K562 (cell line): ENCODE results near the gene SORCS2. TPM values are rescaled to one million over a fixed set of nuclear protein-coding genes. Genes with fewer than 3 reads are reported as not detected.

ENCODE experiments used
- ATAC-seq: fragments of 200-7000 bp; cut with Tn5 transposase; 3 replicates; pipeline ENCODE4 v1.9.1; 2020; ENCODE audit warnings: moderate library complexity
- BruUV-seq: library from RNA; stranded (reverse); fragments of 400-500 nt; replicated peaks from 2 replicates; lab custom pipeline; 2021; lab: Mats Ljungman, UMichigan
- CTCF ChIA-PET: fragments of 300-600 bp; formaldehyde crosslinking; extraction: SDS; loops from one replicate; lab custom pipeline; 2021; ENCODE audit warnings: low intra/inter-chr PET ratio; lab: Yijun Ruan, JAX
- POLR2A ChIA-PET: fragments of 300-600, 350-650 bp; sonication (Branson Sonifier 250); formaldehyde crosslinking; extraction: SDS; loops from one replicate; lab custom pipeline; 2021; ENCODE audit warnings: antibody characterized with exemption, inconsistent platforms; lab: Yijun Ruan, JAX
- DNase-seq, 4 experiments: peaks; one replicate each; pipeline versions ENCODE4 v3.0.0 to v3.0.0-alpha.2; 2011 to 2018; ENCODE audit warnings: low spot score in 3 of 4, mixed read lengths in 3 of 4; ENCODE audit errors: extremely low read depth in 1 of 4
- FAIRE-seq: peaks from 2 replicates; lab custom pipeline; 2011; peaks lifted over from hg19 to GRCh38; lab: Jason Lieb, UNC
- H2AFZ ChIP-seq: 2 replicates; pipeline ENCODE4 v1.6.0; 2011; ENCODE audit warnings: low read depth, low read length, control low read depth, inconsistent platforms
- H3K27ac ChIP-seq: fragments of 200-600 bp; 3 replicates; pipeline ENCODE4 v1.8.0; 2011; ENCODE audit warnings: low read depth, mild to moderate bottlenecking, control low read depth, inconsistent platforms, low read length, moderate library complexity, mixed read lengths; ENCODE audit errors: extremely low read depth
- H3K27me3 ChIP-seq, 2 experiments: fragments of 300-600 bp in 1 of 2; 2 replicates in 1 of 2; 3 replicates in 1 of 2; pipeline versions ENCODE4 v1.6.0 to v1.8.0; 2011; ENCODE audit warnings: inconsistent platforms in 2 of 2, low read length in 2 of 2, mild to moderate bottlenecking in 1 of 2, mixed read lengths in 1 of 2, moderate library complexity in 1 of 2; ENCODE audit not compliant: control insufficient read depth in 2 of 2, insufficient read depth in 2 of 2
- H3K36me3 ChIP-seq: fragments of 300-600 bp; 3 replicates; pipeline ENCODE4 v1.8.0; 2011; ENCODE audit warnings: mild to moderate bottlenecking, low read length, inconsistent platforms; ENCODE audit not compliant: control insufficient read depth, insufficient read depth
- H3K4me1 ChIP-seq, 2 experiments: fragments of 200-600 bp in 1 of 2; replicated peaks in 1 of 2; 2 replicates in 1 of 2; 3 replicates in 1 of 2; pipeline versions ENCODE4 v1.5.1 to v1.8.0; 2011; ENCODE audit warnings: inconsistent platforms in 2 of 2, low read length in 2 of 2, mild to moderate bottlenecking in 1 of 2, mixed read lengths in 1 of 2, moderate library complexity in 1 of 2; ENCODE audit not compliant: control insufficient read depth in 2 of 2, insufficient read depth in 2 of 2
- H3K4me2 ChIP-seq: 2 replicates; pipeline ENCODE4 v1.6.1; 2011; ENCODE audit warnings: low read length, control low read depth, inconsistent platforms, mixed read lengths; ENCODE audit not compliant: insufficient read depth
- H3K4me3 ChIP-seq: fragments of 200-600 bp; sonication (generic), shearing (Covaris generic); 2 replicates; pipeline ENCODE4 v1.5.1; 2016; ENCODE audit warnings: control low read depth, inconsistent platforms
- H3K79me2 ChIP-seq: fragments of 200-600 bp; 3 replicates; pipeline ENCODE4 v1.8.0; 2011; ENCODE audit warnings: low read length, inconsistent platforms; ENCODE audit not compliant: control insufficient read depth, insufficient read depth
- H3K9ac ChIP-seq, 2 experiments: 2 replicates each; pipeline versions ENCODE4 v1.6.0 to v1.6.1; 2011; ENCODE audit warnings: low read depth in 2 of 2, low read length in 2 of 2, control low read depth in 1 of 2, inconsistent platforms in 1 of 2, mild to moderate bottlenecking in 1 of 2, mixed read lengths in 1 of 2; ENCODE audit not compliant: insufficient read depth in 1 of 2
- H3K9me1 ChIP-seq: one replicate; pipeline ENCODE4 v1.6.0; 2011; ENCODE audit warnings: inconsistent platforms, mild to moderate bottlenecking, low read length, moderate library complexity; ENCODE audit not compliant: control insufficient read depth, insufficient read depth
- H3K9me3 ChIP-seq: replicated peaks from 2 replicates; pipeline ENCODE4 v1.5.1; 2011; ENCODE audit warnings: low read depth, low read length, inconsistent platforms; ENCODE audit not compliant: control insufficient read depth, insufficient read depth
- H4K20me1 ChIP-seq: replicated peaks from 2 replicates; pipeline ENCODE4 v1.6.1; 2011; ENCODE audit warnings: low read length, inconsistent platforms, mixed read lengths; ENCODE audit not compliant: control insufficient read depth, insufficient read depth
- BACH1 ChIP-seq: fragments of 200-800 bp; sonication (Bioruptor generic); IDR thresholded peaks from 2 replicates; pipeline ENCODE4 v1.6.1; 2016; ENCODE audit warnings: missing genetic modification characterization, missing compliant biosample characterization
- HCFC1 ChIP-seq: IDR thresholded peaks from 2 replicates; pipeline ENCODE4 v1.6.1; 2012; ENCODE audit warnings: low read depth, low read length, improper control_type of control experiment
- JUNB ChIP-seq: fragments of 450-650 bp; formaldehyde crosslinking; conservative IDR thresholded peaks from 2 replicates; pipeline ENCODE4 v1.4.0; 2020; ENCODE audit warnings: mild to moderate bottlenecking
- NCOR1 ChIP-seq: fragments of 450-650 bp; IDR thresholded peaks from 2 replicates; pipeline ENCODE4 v1.6.1; 2016; ENCODE audit warnings: mild to moderate bottlenecking, moderate library complexity
- RAD21 ChIP-seq, 2 experiments: fragments of 250-450 bp in 1 of 2; fragments of 450-650 bp in 1 of 2; sonication (Bioruptor Pico) in 1 of 2; formaldehyde crosslinking in 1 of 2; IDR thresholded peaks in 1 of 2; conservative IDR thresholded peaks in 1 of 2; 2 replicates each; pipeline versions ENCODE4 v1.4.0 to v1.8.0; 2020 to 2022; ENCODE audit warnings: mild to moderate bottlenecking in 2 of 2, moderate library complexity in 1 of 2
- RBFOX2 ChIP-seq: fragments of 200-400 bp; formaldehyde crosslinking; IDR thresholded peaks from 2 replicates; pipeline ENCODE4 v1.6.1; 2017; ENCODE audit warnings: low read depth, mild to moderate bottlenecking, low read length, moderate library complexity
- SMC3 ChIP-seq: conservative IDR thresholded peaks from 2 replicates; pipeline ENCODE4 v1.6.1; 2011; ENCODE audit warnings: low read depth, low read length, improper control_type of control experiment; ENCODE audit not compliant: insufficient read depth
- WGBS: fragments of 100-300 bp; shearing (Covaris generic); methylation state at CpG from one replicate; pipeline ENCODE4 v1.1.6; 2016; ENCODE audit warnings: low coverage, mixed read lengths; ENCODE audit not compliant: insufficient coverage; ENCODE audit errors: missing lambda C conversion rate; 5-methylcytosine and 5-hydroxymethylcytosine counted together
- in situ Hi-C: fragments of 300-500 bp; cut with MboI; formaldehyde crosslinking; loops from 4 replicates; pipeline ENCODE4 v1.15.0; 2018; ENCODE audit warnings: inconsistent platforms, mixed read lengths
- intact Hi-C: fragments of 100-400 bp; cut with micrococcal nuclease; formaldehyde crosslinking; loops from 2 replicates; pipeline ENCODE4 v1.14.2; 2022
- polyA plus RNA-seq, 8 experiments: library from polyadenylated mRNA; depleted of rRNA in 4 of 8; stranded (reverse) in 5 of 8; unstranded in 3 of 8; fragments of >200 nt; fragmentation: Nextera tagmentation in 2 of 8; fragmentation: Illumina TruSeq in 1 of 8; extraction: Ambion mirVana in 2 of 8; extraction: Trizol in 1 of 8; gene quantifications; 2 replicates each; pipeline versions ENCODE4 v1.2.1 to v1.2.3, GENCODE V29; 2011 to 2014; ENCODE audit warnings: inconsistent platforms in 1 of 8, missing spikeins in 1 of 8
- total RNA-seq, 7 experiments: library from RNA; depleted of rRNA in 6 of 7; stranded (reverse); fragments of >200 nt in 6 of 7; fragmentation: Illumina TruSeq in 2 of 7; extraction: Trizol in 2 of 7; gene quantifications; 2 replicates each; pipeline versions ENCODE4 v1.2.1 to v1.2.3, GENCODE V29; 2011 to 2021; ENCODE audit warnings: low replicate concordance in 1 of 7
- TF ChIP-seq, protein P1 (sequence below), 3 experiments: IDR thresholded peaks in 2 of 3; conservative IDR thresholded peaks in 1 of 3; 2 replicates each; pipeline ENCODE4 v1.5.1; 2011 to 2012; ENCODE audit warnings: low read length in 3 of 3, mild to moderate bottlenecking in 3 of 3, control low read depth in 2 of 3, improper control_type of control experiment in 1 of 3, inconsistent platforms in 1 of 3, low read depth in 1 of 3, mixed read lengths in 1 of 3, moderate library complexity in 1 of 3; ENCODE audit not compliant: insufficient read depth in 2 of 3
- TF ChIP-seq, protein P2 (sequence below), 2 experiments: IDR thresholded peaks; 2 replicates each; pipeline ENCODE4 v1.6.1; 2012; ENCODE audit warnings: improper control_type of control experiment in 2 of 2, low read depth in 2 of 2, low read length in 2 of 2, borderline replicate concordance in 1 of 2
- TF ChIP-seq, protein P3 (sequence below): IDR thresholded peaks from 2 replicates; pipeline ENCODE4 v1.6.1; 2011; ENCODE audit warnings: borderline replicate concordance, low read depth, mild to moderate bottlenecking, moderate library complexity, low read length; ENCODE audit not compliant: insufficient read depth, poor library complexity, severe bottlenecking

Gene SORCS2
- total and polyA plus RNA-seq, 9 of the 15 experiments (the other 6 are each of a cell fraction or from before 2014, with no cell fraction given), result not detected

DNA sequence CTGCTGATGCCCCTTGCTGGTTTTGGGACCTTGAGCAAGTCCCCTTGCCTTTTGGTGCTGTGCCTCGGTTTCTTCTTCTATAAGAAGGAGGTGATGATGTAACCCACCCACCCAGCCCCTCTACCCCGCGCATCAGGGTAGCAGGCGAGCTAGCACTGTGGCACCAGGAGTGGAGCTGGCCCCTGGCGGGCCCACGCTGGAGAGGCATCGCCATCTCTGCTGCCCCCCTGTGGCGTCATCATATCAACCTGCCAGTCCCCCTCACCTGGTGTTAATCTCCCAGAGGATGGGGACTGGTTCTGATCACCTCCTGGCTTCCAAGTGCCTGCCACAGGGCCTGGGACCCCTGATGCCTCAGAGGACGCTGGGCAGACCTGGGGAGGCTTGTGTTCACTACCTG lies 6.3 kb upstream of the SORCS2 start:
- H3K4me3 ChIP-seq, result no peak overlapping the region
- no TSS peak for BruUV-seq
- peak; percentile 81 for ATAC-seq
- CTCF ChIA-PET, result no interaction called here
- intact Hi-C loops, result no loop called here
- TF ChIP-seq SMC3 (0 out of 2 replicates have a peak, but pooled peaks have one; percentile 31), RBFOX2 (no peak), JUNB (CRISPR knock-in tag) (no peak), RAD21 (CRISPR knock-in tag; conservative IDR thresholded peaks at IDR 0.05 in 1 of 2, IDR thresholded peaks at IDR 0.05 in 1 of 2) (peak in 1 of 2 experiments; percentile 43; a peak in 2 of 4 replicates), HCFC1 (no peak), NCOR1 (no peak), BACH1 (tag) (no peak)
- TF ChIP-seq, protein P1, sequence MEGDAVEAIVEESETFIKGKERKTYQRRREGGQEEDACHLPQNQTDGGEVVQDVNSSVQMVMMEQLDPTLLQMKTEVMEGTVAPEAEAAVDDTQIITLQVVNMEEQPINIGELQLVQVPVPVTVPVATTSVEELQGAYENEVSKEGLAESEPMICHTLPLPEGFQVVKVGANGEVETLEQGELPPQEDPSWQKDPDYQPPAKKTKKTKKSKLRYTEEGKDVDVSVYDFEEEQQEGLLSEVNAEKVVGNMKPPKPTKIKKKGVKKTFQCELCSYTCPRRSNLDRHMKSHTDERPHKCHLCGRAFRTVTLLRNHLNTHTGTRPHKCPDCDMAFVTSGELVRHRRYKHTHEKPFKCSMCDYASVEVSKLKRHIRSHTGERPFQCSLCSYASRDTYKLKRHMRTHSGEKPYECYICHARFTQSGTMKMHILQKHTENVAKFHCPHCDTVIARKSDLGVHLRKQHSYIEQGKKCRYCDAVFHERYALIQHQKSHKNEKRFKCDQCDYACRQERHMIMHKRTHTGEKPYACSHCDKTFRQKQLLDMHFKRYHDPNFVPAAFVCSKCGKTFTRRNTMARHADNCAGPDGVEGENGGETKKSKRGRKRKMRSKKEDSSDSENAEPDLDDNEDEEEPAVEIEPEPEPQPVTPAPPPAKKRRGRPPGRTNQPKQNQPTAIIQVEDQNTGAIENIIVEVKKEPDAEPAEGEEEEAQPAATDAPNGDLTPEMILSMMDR (IDR thresholded peaks at IDR 0.05 in 2 of 3, conservative IDR thresholded peaks at IDR 0.05 in 1 of 3; ENCODE audit: insufficient read depth in 2 of 3, low read depth in 1 of 3, low read length in 3 of 3), result peak; percentile 27 to 54 (median 46); a peak in 4 of 6 replicates
- TF ChIP-seq, protein P2, sequence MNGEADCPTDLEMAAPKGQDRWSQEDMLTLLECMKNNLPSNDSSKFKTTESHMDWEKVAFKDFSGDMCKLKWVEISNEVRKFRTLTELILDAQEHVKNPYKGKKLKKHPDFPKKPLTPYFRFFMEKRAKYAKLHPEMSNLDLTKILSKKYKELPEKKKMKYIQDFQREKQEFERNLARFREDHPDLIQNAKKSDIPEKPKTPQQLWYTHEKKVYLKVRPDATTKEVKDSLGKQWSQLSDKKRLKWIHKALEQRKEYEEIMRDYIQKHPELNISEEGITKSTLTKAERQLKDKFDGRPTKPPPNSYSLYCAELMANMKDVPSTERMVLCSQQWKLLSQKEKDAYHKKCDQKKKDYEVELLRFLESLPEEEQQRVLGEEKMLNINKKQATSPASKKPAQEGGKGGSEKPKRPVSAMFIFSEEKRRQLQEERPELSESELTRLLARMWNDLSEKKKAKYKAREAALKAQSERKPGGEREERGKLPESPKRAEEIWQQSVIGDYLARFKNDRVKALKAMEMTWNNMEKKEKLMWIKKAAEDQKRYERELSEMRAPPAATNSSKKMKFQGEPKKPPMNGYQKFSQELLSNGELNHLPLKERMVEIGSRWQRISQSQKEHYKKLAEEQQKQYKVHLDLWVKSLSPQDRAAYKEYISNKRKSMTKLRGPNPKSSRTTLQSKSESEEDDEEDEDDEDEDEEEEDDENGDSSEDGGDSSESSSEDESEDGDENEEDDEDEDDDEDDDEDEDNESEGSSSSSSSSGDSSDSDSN (IDR thresholded peaks at IDR 0.05; ENCODE audit: borderline replicate concordance in 1 of 2, low read depth in 2 of 2, low read length in 2 of 2), result no peak
- TF ChIP-seq, protein P3, sequence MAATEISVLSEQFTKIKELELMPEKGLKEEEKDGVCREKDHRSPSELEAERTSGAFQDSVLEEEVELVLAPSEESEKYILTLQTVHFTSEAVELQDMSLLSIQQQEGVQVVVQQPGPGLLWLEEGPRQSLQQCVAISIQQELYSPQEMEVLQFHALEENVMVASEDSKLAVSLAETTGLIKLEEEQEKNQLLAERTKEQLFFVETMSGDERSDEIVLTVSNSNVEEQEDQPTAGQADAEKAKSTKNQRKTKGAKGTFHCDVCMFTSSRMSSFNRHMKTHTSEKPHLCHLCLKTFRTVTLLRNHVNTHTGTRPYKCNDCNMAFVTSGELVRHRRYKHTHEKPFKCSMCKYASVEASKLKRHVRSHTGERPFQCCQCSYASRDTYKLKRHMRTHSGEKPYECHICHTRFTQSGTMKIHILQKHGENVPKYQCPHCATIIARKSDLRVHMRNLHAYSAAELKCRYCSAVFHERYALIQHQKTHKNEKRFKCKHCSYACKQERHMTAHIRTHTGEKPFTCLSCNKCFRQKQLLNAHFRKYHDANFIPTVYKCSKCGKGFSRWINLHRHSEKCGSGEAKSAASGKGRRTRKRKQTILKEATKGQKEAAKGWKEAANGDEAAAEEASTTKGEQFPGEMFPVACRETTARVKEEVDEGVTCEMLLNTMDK, result peak; percentile 4
- TF ChIP-seq, all 486 proteins: peak for 4
- Histone ChIP-seq H3K79me2 (no peaks in the 10 kb centered on the region), H3K9ac (no peak overlapping the region), H3K9me1 (no peaks in the 10 kb centered on the region), H3K27ac (no peak overlapping the region), H3K27me3 (peaks cover 21 to 42% of the 10 kb centered on the region in 2 experiments; a peak in 4 of 5 replicates), H3K9me3 (no peaks in the 10 kb centered on the region), H3K4me2 (no peak overlapping the region), H3K36me3 (no peaks in the 10 kb centered on the region), H4K20me1 (peaks cover 10% of the 10 kb centered on the region; the same call in 1 of the 2 replicates), H2AFZ (no peak overlapping the region), H3K4me1 (no peaks in the 10 kb centered on the region)
- WGBS, result 0% methylated on average over 5 of the region's 9 CpGs
- POLR2A ChIA-PET, result no interaction called here
- DNase-seq (peak; percentile 17 to 60 (median 50)), FAIRE-seq (no peak)
- in situ Hi-C loops, result no loop called here
